Measurements from ENCODE around the gene UGT1A9.

UGT1A9 gene

DNA sequence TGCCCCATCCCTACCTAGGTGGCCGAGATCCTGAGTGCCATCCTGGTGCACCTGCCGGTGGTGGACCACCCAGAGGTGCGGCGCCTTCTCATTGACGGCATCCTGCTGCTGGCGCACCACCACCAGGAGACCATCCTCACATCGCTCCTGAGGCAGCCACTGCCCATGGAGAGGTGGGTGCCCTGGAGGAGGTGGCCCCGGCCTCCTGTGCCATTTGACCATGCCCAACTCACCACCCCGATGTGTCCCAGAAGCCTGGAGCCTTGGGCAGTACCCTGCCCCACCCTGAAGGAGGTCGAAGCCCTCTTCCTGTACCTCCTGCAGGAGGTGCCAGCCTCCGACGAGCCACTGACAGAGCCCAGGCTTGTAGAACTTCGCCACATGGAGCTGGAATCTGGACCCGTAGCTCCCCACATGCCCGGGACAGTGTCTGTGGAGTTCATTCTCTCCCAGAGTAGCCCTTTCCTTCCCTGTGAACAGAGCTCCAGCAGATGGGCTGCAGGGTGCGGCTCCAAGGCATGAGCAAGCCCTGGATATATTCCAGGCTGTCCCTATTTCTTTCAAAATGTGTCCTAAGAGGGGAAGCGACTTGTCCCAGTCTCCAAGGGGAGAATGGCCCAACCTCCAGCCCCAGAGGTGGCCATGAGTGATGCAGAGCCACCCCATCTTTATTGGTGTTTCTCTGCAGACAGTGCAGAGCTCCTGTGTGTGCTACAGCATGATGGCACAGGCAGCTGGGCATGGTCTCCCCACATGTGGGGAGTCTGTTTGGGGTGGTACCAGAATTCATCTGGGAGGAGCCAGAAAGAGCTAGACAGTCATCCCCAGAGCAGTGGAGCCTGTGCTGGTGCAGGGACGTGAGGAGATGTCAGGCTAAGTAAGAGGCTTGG, 148.4 kb downstream of the UGT1A9 start:
- no peak for DNase-seq

- no peak for DNase-seq
Observed at GRCh38 chr2:233820774-233821105, 149.0 kb downstream of the UGT1A9 start.

GRCh38 chr2:233821196-233821595, 149.5 kb downstream of the UGT1A9 start:
- no peak for DNase-seq

DNA sequence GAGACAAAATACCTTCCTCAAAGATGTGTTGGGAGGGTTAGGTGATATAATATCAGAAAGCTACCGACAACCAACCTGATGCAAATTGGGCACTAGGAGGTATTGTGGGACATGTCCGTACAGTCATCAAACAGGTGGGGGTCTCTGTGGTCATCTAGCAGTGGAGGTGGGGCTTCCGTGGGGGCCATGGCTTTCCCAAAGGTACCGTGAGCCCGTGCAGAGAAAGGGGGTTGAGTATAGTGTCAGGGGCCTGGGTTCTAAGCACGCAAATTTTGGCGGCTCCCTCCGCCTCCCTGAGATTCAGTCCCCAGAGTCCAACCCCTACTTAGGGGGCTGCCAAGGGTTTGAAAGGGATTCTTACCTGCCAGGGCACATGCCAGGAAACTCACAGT, 150.0 kb downstream of the UGT1A9 start:
- no peak for DNase-seq

DNA sequence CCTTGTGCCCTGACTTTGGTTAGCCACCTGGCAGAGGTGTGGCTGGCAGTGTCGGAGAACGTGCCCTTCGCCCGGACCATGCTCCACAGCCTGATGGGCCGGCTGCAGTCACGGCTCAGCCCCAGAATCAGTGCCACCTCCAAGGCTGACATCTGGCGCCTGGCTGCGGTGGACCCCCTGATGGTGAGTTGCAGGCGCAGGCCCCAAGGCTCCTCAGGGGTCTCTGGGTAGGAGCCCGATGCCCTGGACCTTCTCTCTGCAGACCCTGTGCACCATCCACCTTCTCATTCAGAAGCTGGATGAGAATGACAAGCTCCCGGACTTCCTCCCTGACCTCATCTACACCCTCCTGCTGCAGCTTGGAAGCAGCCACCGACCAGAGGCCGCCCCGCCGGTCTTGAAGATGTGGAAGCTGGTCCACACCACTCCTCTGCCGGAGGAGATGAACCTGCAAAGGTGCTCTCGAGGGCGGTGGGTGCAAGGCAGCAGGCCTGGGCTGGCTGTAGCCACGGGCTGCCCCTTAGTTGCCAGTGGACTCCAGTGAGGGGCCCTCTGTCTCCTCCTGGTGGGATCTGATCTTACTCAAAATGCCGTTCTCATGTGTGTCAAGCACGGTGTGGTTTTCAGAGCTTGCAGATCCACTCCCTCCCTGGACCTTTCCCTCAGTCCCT, 150.5 kb downstream of the UGT1A9 start:
- DNase-seq = no peak

Measured in NCI-H2081 treated with DMSO at 0.1 percent for 48 hours (cell line).